Lung (tissue), 12 donors: ENCODE measurements around the gene GJB1. TPM values are rescaled to one million over a fixed set of nuclear protein-coding genes. Genes with fewer than 3 reads are reported as not detected.

ENCODE experiments used
- ATAC-seq: fragments of 200-7000 bp; cut with Tn5 transposase; one replicate; pipeline ENCODE4 v1.9.1; 2020; ENCODE audit warnings: moderate number of reproducible peaks; ENCODE audit not compliant: insufficient read depth, low FRiP score
- DNase-seq, 3 donors: peaks; one replicate each; pipeline ENCODE4 v3.0.0-alpha.2; 2013 to 2017
- H3K27ac ChIP-seq, 2 donors: one replicate each; pipeline ENCODE4 v1.5.1; 2013; ENCODE audit warnings: mild to moderate bottlenecking in 2 of 2, moderate library complexity in 2 of 2, control low read depth in 1 of 2, inconsistent platforms in 1 of 2, low read depth in 1 of 2, low read length in 1 of 2
- H3K27me3 ChIP-seq, 3 donors: one replicate each; pipeline ENCODE4 v1.5.1; 2013; ENCODE audit warnings: low read length in 2 of 3; ENCODE audit not compliant: control insufficient read depth in 3 of 3, insufficient read depth in 3 of 3
- H3K36me3 ChIP-seq, 4 donors: one replicate each; pipeline ENCODE4 v1.5.1; 2013; ENCODE audit warnings: low read length in 4 of 4, mild to moderate bottlenecking in 1 of 4, moderate library complexity in 1 of 4; ENCODE audit not compliant: control insufficient read depth in 4 of 4, insufficient read depth in 4 of 4
- H3K4me1 ChIP-seq, 5 donors: one replicate each; pipeline ENCODE4 v1.5.1; 2013; ENCODE audit warnings: low read length in 5 of 5, mild to moderate bottlenecking in 2 of 5, moderate library complexity in 1 of 5; ENCODE audit not compliant: control insufficient read depth in 5 of 5, insufficient read depth in 5 of 5
- H3K4me3 ChIP-seq: one replicate; pipeline ENCODE4 v1.5.1; 2013; ENCODE audit warnings: mild to moderate bottlenecking, control low read depth, moderate library complexity
- H3K9ac ChIP-seq, 2 donors: one replicate each; pipeline ENCODE4 v1.5.1; 2013; ENCODE audit warnings: low read length in 2 of 2, control low read depth in 1 of 2; ENCODE audit not compliant: insufficient read depth in 1 of 2
- H3K9me3 ChIP-seq, 4 donors: one replicate each; pipeline ENCODE4 v1.5.1; 2013; ENCODE audit warnings: low read length in 3 of 4, mild to moderate bottlenecking in 1 of 4, moderate library complexity in 1 of 4; ENCODE audit not compliant: control insufficient read depth in 4 of 4, insufficient read depth in 3 of 4
- CTCF ChIP-seq: IDR thresholded peaks from 2 replicates; pipeline ENCODE4 v1.5.1; 2012; ENCODE audit warnings: mild to moderate bottlenecking; ENCODE audit errors: control extremely low read depth, extremely low read depth
- WGBS, 2 donors: extraction: QIAGEN DNeasy Blood & Tissue Kit; methylation state at CpG; one replicate each; pipeline ENCODE4 v1.1.7; 2013; 5-methylcytosine and 5-hydroxymethylcytosine counted together
- polyA plus RNA-seq, 2 donors: library from polyadenylated mRNA; stranded (reverse); fragments of 200-250 nt; gene quantifications; one replicate each; pipeline ENCODE4 v1.2.1, GENCODE V29; 2013
- total RNA-seq, 2 donors: library from RNA; depleted of rRNA in 1 of 2; stranded (reverse); fragments of >200 nt in 1 of 2; gene quantifications; one replicate each; pipeline ENCODE4 v1.2.1, GENCODE V29; 2014 to 2021
- donor health status: control.
- donor health status: control.
- donor health status: Bipolar disorder and iron deficiency.
- donor health status: healthy.
- donor health status: DM: yes; HTN: yes; CAD: no.

The GJB1 gene
- total and polyA plus RNA-seq, 4 donors: 0.42 to 3.7 (median 2.9) TPM; not detected in 1

GRCh38 chrX:71191248-71191647, 31.8 kb upstream of the GJB1 start:
- TF ChIP-seq CTCF: no peak
- Histone ChIP-seq H3K4me3 (no peak overlapping the region), H3K36me3 (no peaks in the 10 kb centered on the region), H3K4me1 (no peaks in the 10 kb centered on the region), H3K9me3 (peaks cover 0 to 2% (median under 1%) of the 10 kb centered on the region in 4 donors), H3K27ac (no peak overlapping the region), H3K27me3 (no peaks in the 10 kb centered on the region), H3K9ac (no peak overlapping the region)
- DNase-seq: no peak
- no peak for ATAC-seq

GRCh38 chrX:71195964-71196649, 26.9 kb upstream of the GJB1 start:
- no peak for TF ChIP-seq CTCF
- H3K9ac ChIP-seq: no peak overlapping the region
- no peak for DNase-seq
- ATAC-seq: no peak
- no peaks in the 10 kb centered on the region for H3K36me3 ChIP-seq
- H3K4me1 ChIP-seq: no peaks in the 10 kb centered on the region
- WGBS, 2 donors: 56 to 67% methylated on average over 4 of the region's 4 CpGs
- H3K27me3 ChIP-seq: no peaks in the 10 kb centered on the region
- H3K4me3 ChIP-seq: no peak overlapping the region
- H3K9me3 ChIP-seq: peaks cover 0 to 2% (median under 1%) of the 10 kb centered on the region in 4 donors
- H3K27ac ChIP-seq: no peak overlapping the region

- no peak for TF ChIP-seq CTCF
- WGBS, 2 donors: 32 to 51% methylated on average over 3 of the region's 3 CpGs
- no peaks in the 10 kb centered on the region for H3K27me3 ChIP-seq
- ATAC-seq (no peak), DNase-seq (no peak)
- H3K27ac ChIP-seq: peak overlapping the region in 1 of 2 donors; percentile 22
- no peaks in the 10 kb centered on the region for H3K4me1 ChIP-seq
- no peaks in the 10 kb centered on the region for H3K36me3 ChIP-seq
- H3K9me3 ChIP-seq: peaks cover 0 to 2% (median 0%) of the 10 kb centered on the region in 4 donors
- no peak overlapping the region for H3K9ac ChIP-seq
- no peak overlapping the region for H3K4me3 ChIP-seq
These were observed 25.0 kb upstream of the GJB1 start for GRCh38 chrX:71198066-71198465.
